Measurements from ENCODE around the gene LRGUK. TPM values are rescaled to one million over a fixed set of nuclear protein-coding genes. Genes with fewer than 3 reads are reported as not detected.

The LRGUK gene
- total and polyA plus RNA-seq, 2 donors (not counting 3 experiments of a cell fraction or from before 2014, with no cell fraction given), result 0.10 to 0.11 TPM

GRCh38 chr7:134276951-134277350 lies 149.8 kb downstream of the LRGUK start:
- H3K4me3 ChIP-seq (replicated peaks in 1 of 3; ENCODE audit: insufficient read depth in 1 of 3, low read depth in 1 of 3, low read length in 3 of 3), result no peak overlapping the region
- no peak overlapping the region for H2AFZ ChIP-seq (ENCODE audit: low read depth, low read length)
- H3K79me2 ChIP-seq (ENCODE audit: control insufficient read depth, insufficient read depth, low read length), result no peaks in the 10 kb centered on the region
- intact Hi-C loops (cut with micrococcal nuclease), result no loop called here
- peaks cover 7 to 24% of the 10 kb centered on the region in 2 experiments for H3K27me3 ChIP-seq (ENCODE audit: control insufficient read depth in 2 of 2, insufficient read depth in 2 of 2, low read length in 2 of 2)
- no peak overlapping the region for H3K4me2 ChIP-seq (ENCODE audit: insufficient read depth, low read length)
- no peaks in the 10 kb centered on the region for H3K9me3 ChIP-seq (replicated peaks; ENCODE audit: control insufficient read depth, insufficient read depth, low read length)
- ChIA-PET CTCF (interaction anchor here (1.4 kb wide), 1 partner anchor 81 kb away, joined by 3 read pairs; no protein-coding TSS in a partner anchor), POLR2A (no interaction called here)
- FAIRE-seq (no peak), DNase-seq (ENCODE audit: low read depth, low spot score) (no peak)
- no peaks in the 10 kb centered on the region for H4K20me1 ChIP-seq (replicated peaks; ENCODE audit: control insufficient read depth, extremely low read depth, insufficient read depth, low read length)
- no peak overlapping the region for H3K27ac ChIP-seq (ENCODE audit: insufficient read depth, low read depth, low read length)
- dilution Hi-C loops (cut with MboI; ENCODE audit: extremely low pct_ligation_motif_present, low sequenced_read_pairs), result no loop called here
- no peaks in the 10 kb centered on the region for H3K36me3 ChIP-seq (ENCODE audit: control insufficient read depth in 2 of 2, extremely low read depth in 1 of 2, insufficient read depth in 2 of 2, low read length in 2 of 2)
- H3K9ac ChIP-seq (replicated peaks; ENCODE audit: extremely low read depth, insufficient read depth, low read length), result no peak overlapping the region
- TF ChIP-seq EZH2 (IDR thresholded peaks at IDR 0.05; ENCODE audit: borderline replicate concordance, low read depth, low read length, severe bottlenecking), result no peak
- TF ChIP-seq, protein P1, sequence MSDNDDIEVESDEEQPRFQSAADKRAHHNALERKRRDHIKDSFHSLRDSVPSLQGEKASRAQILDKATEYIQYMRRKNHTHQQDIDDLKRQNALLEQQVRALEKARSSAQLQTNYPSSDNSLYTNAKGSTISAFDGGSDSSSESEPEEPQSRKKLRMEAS (IDR thresholded peaks at IDR 0.05; ENCODE audit: insufficient read depth, insufficient read length), result no peak
- TF ChIP-seq FOS (IDR thresholded peaks at IDR 0.05; ENCODE audit: borderline replicate concordance, insufficient read depth, low read length), result no peak
- no peak for TF ChIP-seq CTCF (IDR thresholded peaks at IDR 0.05; ENCODE audit: extremely low read depth in 1 of 2, insufficient read depth in 1 of 2, low read depth in 1 of 2, low read length in 2 of 2)
- no peak for TF ChIP-seq POLR2A (IDR thresholded peaks at IDR 0.05; ENCODE audit: low read depth, low read length)
- no peak for TF ChIP-seq JUN (IDR thresholded peaks at IDR 0.05; ENCODE audit: borderline replicate concordance, insufficient read depth, insufficient read length, low read depth)
- H3K9me1 ChIP-seq (replicated peaks; ENCODE audit: control insufficient read depth, extremely low read depth, insufficient read depth, low read length), result no peaks in the 10 kb centered on the region
- no peaks in the 10 kb centered on the region for H3K4me1 ChIP-seq (ENCODE audit: control insufficient read depth, extremely low read depth, insufficient read depth, low read length)
- BruUV-seq (replicated peaks), result no TSS peak
